ENCODE measurements around the gene RASL10B.

The RASL10B gene

GRCh38 chr17:35748341-35748841, 17.0 kb downstream of the RASL10B start:
- Histone ChIP-seq H3K27me3 (ENCODE audit: insufficient read depth, poor library complexity, severe bottlenecking) (peaks cover 28% of the 10 kb centered on the region), H3K27ac (replicated peaks) (no peak overlapping the region), H3K4me3 (replicated peaks; ENCODE audit: insufficient read depth, low read length) (no peak overlapping the region)
- TF ChIP-seq POLR2AphosphoS5 (IDR thresholded peaks at IDR 0.05; ENCODE audit: low read depth) (no peak), GABPA (IDR thresholded peaks at IDR 0.05; ENCODE audit: low read depth) (no peak), CTCF (IDR thresholded peaks at IDR 0.05; ENCODE audit: insufficient read depth, low read length) (no peak), SPI1 (IDR thresholded peaks at IDR 0.05; ENCODE audit: borderline replicate concordance, low read depth) (no peak), REST (IDR thresholded peaks at IDR 0.05; ENCODE audit: insufficient replicate concordance, low read depth) (no peak)
- no peak for DNase-seq (ENCODE audit: low read depth in 1 of 2, low spot score in 1 of 2)

GRCh38 chr17:35748979-35749378, 17.5 kb downstream of the RASL10B start:
- TF ChIP-seq SPI1 (IDR thresholded peaks at IDR 0.05; ENCODE audit: borderline replicate concordance, low read depth) (no peak), POLR2AphosphoS5 (IDR thresholded peaks at IDR 0.05; ENCODE audit: low read depth) (no peak), REST (IDR thresholded peaks at IDR 0.05; ENCODE audit: insufficient replicate concordance, low read depth) (no peak)
- DNase-seq (ENCODE audit: low read depth in 1 of 2, low spot score in 1 of 2): no peak
- Histone ChIP-seq H3K27ac (replicated peaks) (no peak overlapping the region), H3K4me3 (replicated peaks; ENCODE audit: insufficient read depth, low read length) (no peak overlapping the region), H3K27me3 (ENCODE audit: insufficient read depth, poor library complexity, severe bottlenecking) (peaks cover 28% of the 10 kb centered on the region)

GRCh38 chr17:35749560-35750412, 18.3 kb downstream of the RASL10B start:
- DNase-seq (ENCODE audit: low read depth in 1 of 2, low spot score in 1 of 2): no peak
- Histone ChIP-seq H3K27me3 (ENCODE audit: insufficient read depth, poor library complexity, severe bottlenecking) (peaks cover 28% of the 10 kb centered on the region), H3K4me3 (replicated peaks; ENCODE audit: insufficient read depth, low read length) (no peak overlapping the region), H3K27ac (replicated peaks) (no peak overlapping the region)
- TF ChIP-seq SPI1 (IDR thresholded peaks at IDR 0.05; ENCODE audit: borderline replicate concordance, low read depth) (no peak), POLR2AphosphoS5 (IDR thresholded peaks at IDR 0.05; ENCODE audit: low read depth) (no peak), CTCF (IDR thresholded peaks at IDR 0.05; ENCODE audit: insufficient read depth, low read length) (no peak), REST (IDR thresholded peaks at IDR 0.05; ENCODE audit: insufficient replicate concordance, low read depth) (no peak), GABPA (IDR thresholded peaks at IDR 0.05; ENCODE audit: low read depth) (no peak)

All from HL-60 (cell line).